ENCODE data around the gene KCNJ6.

The KCNJ6 gene

DNA sequence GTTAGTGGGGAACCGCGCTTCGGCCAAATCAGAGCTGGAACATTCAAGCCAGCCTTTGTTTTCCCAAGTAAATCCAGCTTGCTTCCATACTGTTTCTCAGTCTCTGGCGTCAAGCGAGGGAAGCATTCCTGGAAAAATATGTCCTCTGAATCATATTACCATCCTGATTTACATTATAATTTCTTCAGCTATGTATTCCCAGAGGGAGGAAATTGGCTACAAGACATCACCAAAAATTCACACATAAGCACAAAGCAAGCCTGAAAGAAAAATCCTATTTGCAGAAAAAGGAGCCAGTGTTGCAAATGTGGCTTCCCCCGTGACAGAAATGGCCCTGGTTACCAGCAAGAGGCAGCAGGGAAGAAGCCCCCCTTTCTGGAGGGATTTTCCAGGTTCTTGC lies 233.3 kb downstream of the KCNJ6 start:
- Histone ChIP-seq H3K27me3 (ENCODE audit: insufficient read depth, poor library complexity, severe bottlenecking) (no peaks in the 10 kb centered on the region), H3K4me1 (ENCODE audit: insufficient read depth, poor library complexity, severe bottlenecking) (no peaks in the 10 kb centered on the region), H3K36me3 (ENCODE audit: low read depth) (no peaks in the 10 kb centered on the region), H3K4me3 (ENCODE audit: severe bottlenecking) (no peak overlapping the region), H3K27ac (ENCODE audit: poor library complexity, severe bottlenecking) (no peak overlapping the region), H3K9me3 (ENCODE audit: severe bottlenecking) (no peaks in the 10 kb centered on the region)
- no peak for TF ChIP-seq CTCF (IDR thresholded peaks at IDR 0.05; ENCODE audit: poor library complexity, severe bottlenecking)
- DNase-seq (ENCODE audit: low spot score) (no peak), ATAC-seq (ENCODE audit: low read depth) (no peak)

GRCh38 chr21:37677006-37677405 lies 239.3 kb downstream of the KCNJ6 start:
- H3K36me3 ChIP-seq (ENCODE audit: low read depth), result no peaks in the 10 kb centered on the region
- H3K4me3 ChIP-seq (ENCODE audit: severe bottlenecking), result no peak overlapping the region
- no peak for TF ChIP-seq CTCF (IDR thresholded peaks at IDR 0.05; ENCODE audit: poor library complexity, severe bottlenecking)
- DNase-seq (ENCODE audit: low spot score) (no peak), ATAC-seq (ENCODE audit: low read depth) (no peak)
- H3K27ac ChIP-seq (ENCODE audit: poor library complexity, severe bottlenecking), result no peak overlapping the region
- no peaks in the 10 kb centered on the region for H3K27me3 ChIP-seq (ENCODE audit: insufficient read depth, poor library complexity, severe bottlenecking)
- H3K4me1 ChIP-seq (ENCODE audit: insufficient read depth, poor library complexity, severe bottlenecking), result no peaks in the 10 kb centered on the region
- H3K9me3 ChIP-seq (ENCODE audit: severe bottlenecking), result no peaks in the 10 kb centered on the region

- TF ChIP-seq CTCF (IDR thresholded peaks at IDR 0.05; ENCODE audit: poor library complexity, severe bottlenecking), result peak; percentile 97
- Histone ChIP-seq H3K4me3 (ENCODE audit: severe bottlenecking) (no peak overlapping the region), H3K9me3 (ENCODE audit: severe bottlenecking) (no peaks in the 10 kb centered on the region), H3K27ac (ENCODE audit: poor library complexity, severe bottlenecking) (no peak overlapping the region), H3K36me3 (ENCODE audit: low read depth) (no peaks in the 10 kb centered on the region), H3K4me1 (ENCODE audit: insufficient read depth, poor library complexity, severe bottlenecking) (peaks cover 13% of the 10 kb centered on the region), H3K27me3 (ENCODE audit: insufficient read depth, poor library complexity, severe bottlenecking) (no peaks in the 10 kb centered on the region)
- DNase-seq (ENCODE audit: low spot score), result no peak
- peak; percentile 70 for ATAC-seq (ENCODE audit: low read depth)
Observed at GRCh38 chr21:37675202-37675801, 241.0 kb downstream of the KCNJ6 start.

DNA sequence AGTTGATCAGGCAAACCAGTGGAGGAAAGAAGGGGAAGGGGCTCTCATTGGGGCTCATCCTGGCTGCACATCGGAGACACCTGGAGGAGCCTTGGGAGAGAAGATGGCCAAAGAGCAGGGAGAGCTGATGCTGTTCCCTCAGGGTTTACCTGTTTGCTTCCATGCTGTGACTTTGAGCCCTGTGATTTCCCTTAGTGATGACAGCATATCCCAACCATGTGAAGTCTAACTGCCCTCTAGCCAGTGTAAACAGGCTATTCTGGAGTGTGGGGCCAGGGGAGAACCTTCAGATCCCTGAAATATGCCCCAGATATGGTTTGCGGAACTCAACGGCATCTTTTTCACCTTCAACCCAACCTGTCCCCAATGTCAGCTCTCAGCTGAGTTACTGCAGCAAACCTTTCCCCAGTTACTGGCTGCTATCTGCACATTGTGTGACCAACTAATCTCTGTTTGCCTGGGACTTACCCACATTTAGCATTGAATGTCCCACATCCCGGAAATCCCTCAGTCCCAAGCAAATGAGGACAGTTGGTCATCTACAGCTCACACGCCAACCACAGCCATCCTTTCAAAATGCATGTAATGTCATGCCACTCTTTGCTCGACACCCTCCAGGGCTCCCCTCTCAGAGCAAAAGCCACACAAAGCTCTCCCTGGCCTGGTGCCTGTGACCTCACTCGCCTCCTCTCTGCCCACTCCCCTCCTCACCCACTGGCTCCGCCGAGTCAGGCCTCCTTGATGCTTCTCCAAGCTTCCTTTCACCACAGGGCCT lies 242.3 kb downstream of the KCNJ6 start:
- no peak for ATAC-seq (ENCODE audit: low read depth)
- TF ChIP-seq CTCF (IDR thresholded peaks at IDR 0.05; ENCODE audit: poor library complexity, severe bottlenecking), result no peak
- no peak for DNase-seq (ENCODE audit: low spot score)
- H3K4me1 ChIP-seq (ENCODE audit: insufficient read depth, poor library complexity, severe bottlenecking), result peaks cover 14% of the 10 kb centered on the region
- H3K9me3 ChIP-seq (ENCODE audit: severe bottlenecking), result no peaks in the 10 kb centered on the region
- H3K4me3 ChIP-seq (ENCODE audit: severe bottlenecking), result no peak overlapping the region
- no peak overlapping the region for H3K27ac ChIP-seq (ENCODE audit: poor library complexity, severe bottlenecking)
- H3K27me3 ChIP-seq (ENCODE audit: insufficient read depth, poor library complexity, severe bottlenecking), result no peaks in the 10 kb centered on the region
- H3K36me3 ChIP-seq (ENCODE audit: low read depth), result no peaks in the 10 kb centered on the region

DNA sequence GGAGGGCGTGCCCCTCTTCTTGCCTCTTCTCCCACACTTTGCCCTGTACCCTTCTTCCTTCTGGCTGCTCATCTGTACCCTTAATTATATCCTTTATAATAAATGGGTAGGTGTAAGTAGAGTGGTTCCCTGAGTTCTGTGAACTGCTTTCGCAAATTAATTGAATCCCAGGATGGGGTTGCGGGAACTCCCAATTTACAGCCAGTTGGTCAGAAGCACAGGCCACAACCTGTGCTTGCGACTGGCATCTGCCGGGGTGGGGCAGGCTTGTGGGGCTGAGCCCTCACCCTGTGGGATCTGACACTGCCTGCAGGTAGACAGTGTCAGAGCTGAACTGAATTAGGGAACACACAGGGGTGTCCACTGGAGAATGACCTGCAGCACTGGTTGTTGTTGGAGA lies 244.9 kb downstream of the KCNJ6 start:
- H3K27ac ChIP-seq (ENCODE audit: poor library complexity, severe bottlenecking), result peak overlapping the region; percentile 34
- DNase-seq (ENCODE audit: low spot score) (no peak), ATAC-seq (ENCODE audit: low read depth) (no peak)
- no peak overlapping the region for H3K4me3 ChIP-seq (ENCODE audit: severe bottlenecking)
- no peaks in the 10 kb centered on the region for H3K9me3 ChIP-seq (ENCODE audit: severe bottlenecking)
- no peak for TF ChIP-seq CTCF (IDR thresholded peaks at IDR 0.05; ENCODE audit: poor library complexity, severe bottlenecking)
- peaks cover 14% of the 10 kb centered on the region for H3K4me1 ChIP-seq (ENCODE audit: insufficient read depth, poor library complexity, severe bottlenecking)
- H3K27me3 ChIP-seq (ENCODE audit: insufficient read depth, poor library complexity, severe bottlenecking), result no peaks in the 10 kb centered on the region
- no peaks in the 10 kb centered on the region for H3K36me3 ChIP-seq (ENCODE audit: low read depth)

Data from RWPE2 (cell line).